COLO668 (cell line): ENCODE measurements around the gene TLR4.
A peak's percentile ranks its signal among the peaks of the same experiment; 100 is the strongest.

ENCODE experiments used
- DNase-seq: peaks from one replicate; lab custom pipeline; 2025; ENCODE audit not compliant: unreplicated experiment; lab: John Stamatoyannopoulos, UW

The TLR4 gene

DNA sequence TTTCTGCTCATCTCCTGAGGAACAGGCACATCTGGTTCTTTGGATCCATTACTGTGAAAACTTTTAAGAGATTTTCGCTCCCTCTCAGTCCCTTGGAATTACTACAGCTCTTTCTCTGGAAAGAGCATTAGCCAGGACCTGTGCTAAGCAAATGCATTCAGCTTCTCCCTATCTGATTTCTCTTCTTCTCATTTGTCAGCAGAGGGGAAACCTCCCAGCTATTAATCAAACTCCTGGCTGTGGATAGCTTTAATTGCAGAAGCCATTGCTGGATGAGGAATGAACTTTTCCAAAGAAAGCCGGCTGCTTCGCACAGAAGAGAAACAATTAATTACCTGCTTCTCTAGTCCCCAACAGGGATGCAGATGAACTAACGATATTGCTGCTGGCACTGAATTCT, 37.9 kb downstream of the TLR4 start:
- no peak for DNase-seq

DNA sequence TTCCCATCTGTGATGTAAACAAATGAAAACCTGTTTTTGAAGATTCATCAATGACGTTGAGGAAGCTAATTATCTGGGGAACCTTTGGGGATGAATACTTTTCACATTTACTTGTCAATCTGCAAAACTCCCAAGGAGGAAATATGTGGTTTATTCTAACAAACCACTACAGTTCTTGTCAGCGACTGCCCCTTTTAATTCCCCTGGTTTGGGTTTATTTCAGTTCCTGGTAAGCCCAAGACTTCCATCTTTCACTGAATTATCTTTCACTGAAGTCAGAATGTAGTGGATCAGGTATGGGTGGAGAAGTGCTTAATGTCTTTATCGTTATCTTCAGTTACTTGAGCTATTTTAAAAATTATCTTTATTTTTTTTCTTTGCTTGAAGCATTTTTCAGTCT, 40.2 kb downstream of the TLR4 start:
- no peak for DNase-seq

DNA sequence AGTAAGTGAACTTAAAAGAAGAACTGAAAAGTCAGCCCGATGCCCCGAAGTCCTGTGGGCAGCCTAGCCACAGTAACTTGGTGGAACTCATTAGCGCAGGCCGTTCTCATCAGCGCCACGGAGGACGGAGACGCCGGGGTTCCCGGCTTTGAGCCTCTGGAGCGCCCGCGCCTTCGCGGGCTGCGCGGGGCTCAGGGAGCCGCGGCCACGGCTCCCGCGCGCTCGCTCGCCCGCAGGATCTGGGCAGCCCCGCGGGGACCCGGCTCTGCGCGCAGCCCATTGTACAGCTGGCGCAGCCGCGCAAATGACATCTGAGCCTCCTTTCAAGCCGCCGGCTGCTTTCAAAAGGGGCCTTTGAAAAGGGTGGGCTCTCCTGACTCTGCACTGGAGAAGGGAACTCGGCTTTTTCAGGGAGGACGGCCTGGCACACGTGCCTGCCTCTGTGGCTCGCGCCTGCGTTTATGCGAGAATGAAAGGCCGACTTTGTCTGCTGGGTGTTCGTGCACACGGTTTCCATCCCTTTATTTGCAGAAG, 40.7 kb downstream of the TLR4 start:
- DNase-seq: peak; percentile 24

DNA sequence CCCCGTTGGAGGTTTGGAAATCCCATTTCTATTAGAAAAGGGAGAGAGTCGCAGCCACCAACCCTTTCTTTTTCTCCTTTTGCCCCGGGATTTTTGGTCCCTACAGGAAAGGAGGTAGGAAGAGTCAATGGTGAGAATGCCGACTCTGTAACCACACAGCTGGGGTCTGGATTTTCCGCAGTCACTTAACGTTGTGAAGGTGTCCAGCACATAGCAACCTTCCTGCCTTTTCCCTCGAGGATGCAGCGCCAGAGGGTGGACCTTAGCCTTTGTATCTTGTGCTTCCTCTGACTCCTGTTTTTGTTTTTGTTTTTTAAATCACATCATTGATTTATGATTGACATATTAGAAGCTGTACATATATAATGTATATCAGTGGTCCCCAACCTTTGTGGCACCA, 41.4 kb downstream of the TLR4 start:
- no peak for DNase-seq

DNA sequence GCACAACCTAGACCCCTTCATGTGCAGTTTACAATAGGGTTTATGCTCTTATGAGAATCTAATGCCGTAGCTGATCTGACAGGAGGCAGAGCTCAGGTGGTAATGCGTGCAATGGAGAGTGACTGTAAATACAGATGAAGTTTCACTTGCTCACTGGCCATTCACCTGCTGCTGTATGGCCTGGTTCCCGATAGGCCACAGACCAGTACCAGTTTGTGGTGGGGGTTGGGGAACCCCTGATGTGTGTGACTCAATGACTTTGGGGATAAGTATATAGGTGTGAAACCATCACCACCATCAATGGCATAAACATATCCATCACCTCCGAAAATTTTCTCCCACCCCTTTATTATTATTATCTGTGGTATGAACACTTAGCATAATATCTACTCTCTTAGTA, 42.1 kb downstream of the TLR4 start:
- peak; percentile 10 for DNase-seq

DNA sequence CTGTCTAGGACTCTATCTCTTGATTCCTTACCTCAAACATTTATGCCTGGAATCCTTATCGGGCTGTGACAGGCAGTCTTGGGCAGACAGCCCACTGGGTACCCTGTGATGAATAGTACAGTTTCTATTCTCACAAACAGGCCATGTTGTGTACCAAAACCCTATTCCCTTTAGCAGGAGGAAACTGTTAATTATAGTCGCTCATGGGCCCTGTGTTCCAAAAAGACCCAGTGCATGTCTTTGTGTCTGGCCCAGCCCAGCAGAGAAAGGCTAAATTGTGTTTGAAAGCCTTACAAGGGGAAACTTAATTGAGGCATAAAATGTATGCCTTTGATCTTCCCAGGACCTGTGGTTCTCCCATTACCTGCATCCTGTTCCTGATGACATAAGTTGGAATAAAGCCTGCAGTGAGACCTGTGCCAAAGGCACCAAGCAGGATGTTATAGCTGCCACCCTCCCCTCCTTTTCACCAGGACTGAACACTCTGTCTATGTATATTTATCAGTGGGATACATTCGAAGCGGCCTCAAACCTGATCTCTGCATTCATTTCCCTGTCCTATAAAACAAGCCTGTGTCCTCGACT, 43.3 kb downstream of the TLR4 start:
- no peak for DNase-seq

DNA sequence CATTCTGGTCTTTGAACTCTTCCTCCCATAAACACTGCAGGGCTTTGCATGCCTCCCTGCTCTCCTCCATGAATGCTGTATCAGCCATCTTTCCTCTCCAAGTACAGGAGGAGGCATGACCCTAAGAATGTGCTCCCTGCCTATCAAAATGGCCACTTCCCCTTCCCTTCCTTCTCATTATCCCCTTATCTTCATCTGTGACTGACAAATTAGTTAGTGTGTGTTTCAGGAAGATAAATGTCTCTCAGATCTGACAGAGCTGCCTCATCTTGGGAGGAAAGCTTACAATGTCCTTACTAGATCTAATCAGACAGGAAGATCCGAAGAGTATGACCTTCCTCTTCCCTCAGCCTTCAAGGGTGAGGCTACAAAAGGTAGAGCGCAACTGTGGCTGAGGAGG, 46.2 kb downstream of the TLR4 start:
- no peak for DNase-seq

DNA sequence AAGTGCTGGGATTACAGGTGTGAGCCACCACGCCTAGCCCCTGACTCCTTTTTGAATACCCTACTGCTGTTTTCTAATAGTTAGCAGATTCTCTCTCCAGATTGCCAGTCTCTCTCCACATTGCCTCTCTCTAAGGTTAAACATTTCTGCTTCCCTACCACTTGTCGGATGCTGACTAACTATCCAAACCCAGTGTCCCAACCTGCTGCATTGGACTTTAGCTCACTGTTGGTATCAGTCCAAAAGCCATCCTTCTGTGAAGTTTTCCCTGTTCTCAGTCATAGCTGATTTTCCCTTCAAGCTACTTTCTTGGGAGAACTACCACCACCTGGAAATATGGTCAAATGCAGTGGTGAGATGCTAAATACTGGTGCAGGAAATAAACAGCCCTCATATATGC, 48.7 kb downstream of the TLR4 start:
- DNase-seq: no peak

DNA sequence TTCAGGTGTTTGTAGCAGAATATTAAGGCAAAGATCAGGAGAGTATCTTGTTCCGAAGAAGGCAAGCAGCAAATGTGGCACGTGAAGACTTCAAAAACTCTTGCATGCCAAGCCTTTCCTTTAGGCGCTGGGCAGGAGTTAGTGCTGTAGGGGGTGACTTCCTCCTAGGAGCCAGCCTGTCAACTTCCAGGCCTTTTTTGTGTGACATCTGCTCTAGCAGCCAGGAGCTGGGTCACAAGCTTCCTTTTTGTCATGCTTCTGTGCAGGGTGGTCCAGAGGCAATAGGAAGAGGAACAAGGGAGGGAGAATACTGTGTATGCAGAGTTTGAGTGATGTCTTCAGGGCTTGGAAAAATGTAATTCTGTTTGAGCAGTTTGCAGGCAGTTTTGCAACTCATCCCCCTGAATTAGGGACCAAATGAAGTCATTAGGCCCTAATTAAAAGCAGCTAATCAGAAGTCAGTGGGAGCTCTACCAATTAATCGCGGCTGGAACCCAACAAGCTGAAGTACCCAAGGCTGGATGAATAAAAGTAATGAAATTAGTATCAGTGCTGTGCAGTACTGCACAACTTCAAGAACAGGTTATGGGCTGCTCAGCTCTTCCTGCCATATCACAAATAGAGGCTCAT, 53.5 kb downstream of the TLR4 start:
- no peak for DNase-seq

DNA sequence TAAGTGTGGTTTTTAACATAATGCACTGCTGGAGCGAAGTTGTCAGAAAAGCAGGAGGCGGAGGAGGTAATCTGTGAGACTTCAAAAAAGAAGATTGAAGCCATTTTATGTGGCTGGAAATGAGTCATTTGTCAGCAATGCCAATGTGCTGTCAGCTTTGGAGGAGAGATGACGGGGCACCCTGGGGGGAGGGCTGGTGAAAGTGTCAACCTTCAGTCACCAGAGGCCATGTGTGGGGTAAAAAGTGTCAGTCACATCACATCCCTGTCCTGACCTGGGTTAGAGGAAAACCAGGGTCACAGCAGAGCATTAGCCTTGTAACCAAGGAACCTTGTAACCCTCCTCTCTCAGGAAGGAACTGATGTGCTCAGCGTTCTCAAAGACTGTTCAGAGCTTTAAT, 59.1 kb downstream of the TLR4 start:
- DNase-seq: no peak

DNA sequence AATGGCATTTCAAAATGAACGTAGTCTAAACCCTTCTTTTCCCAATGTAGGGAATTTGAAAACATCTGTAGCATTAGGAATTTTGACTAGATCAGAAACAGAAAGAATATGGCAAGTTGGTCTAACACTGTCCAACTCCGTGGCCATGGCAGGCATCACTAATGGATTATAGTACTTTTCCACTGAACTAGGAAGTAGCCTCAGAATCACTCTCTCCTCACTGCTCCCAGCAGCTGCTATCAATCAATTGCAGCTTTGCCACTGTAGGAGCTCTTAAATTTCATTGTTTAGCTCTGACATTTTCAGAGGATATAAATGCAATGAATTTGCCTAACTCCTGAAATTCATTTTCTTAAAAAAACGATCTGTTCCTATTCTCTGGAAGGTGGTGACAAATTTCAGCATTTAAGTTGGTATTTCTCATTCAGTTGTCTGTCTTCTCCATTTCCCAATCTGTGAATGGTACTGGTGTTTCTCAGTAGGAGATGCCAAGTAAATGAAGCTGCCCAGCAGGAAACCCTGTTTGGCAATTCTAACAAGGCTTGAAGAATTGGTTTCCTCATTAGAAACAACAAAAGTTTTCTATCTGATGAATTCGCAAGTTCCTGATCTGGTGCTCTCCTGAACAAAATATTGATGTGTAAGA, 64.7 kb downstream of the TLR4 start:
- DNase-seq: no peak

DNA sequence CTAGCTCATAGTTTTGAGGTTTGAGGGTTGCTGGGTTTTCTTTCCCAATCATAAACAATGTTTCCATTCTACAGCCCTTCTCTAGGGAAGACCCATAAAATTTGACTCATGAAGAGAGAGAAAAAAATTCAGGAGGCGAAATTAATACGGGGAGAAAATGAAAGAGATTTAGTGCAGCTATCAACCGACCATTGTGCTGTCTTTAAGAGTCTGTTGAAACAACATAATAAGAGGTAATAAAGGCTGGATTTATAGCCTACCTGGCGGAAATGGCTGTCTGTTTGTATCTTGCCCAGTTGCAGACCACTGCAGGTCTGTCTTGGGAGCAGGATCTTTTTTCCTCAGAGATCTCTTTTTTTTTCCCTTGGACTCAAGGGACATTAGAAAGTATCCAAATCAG, 66.9 kb downstream of the TLR4 start:
- no peak for DNase-seq

DNA sequence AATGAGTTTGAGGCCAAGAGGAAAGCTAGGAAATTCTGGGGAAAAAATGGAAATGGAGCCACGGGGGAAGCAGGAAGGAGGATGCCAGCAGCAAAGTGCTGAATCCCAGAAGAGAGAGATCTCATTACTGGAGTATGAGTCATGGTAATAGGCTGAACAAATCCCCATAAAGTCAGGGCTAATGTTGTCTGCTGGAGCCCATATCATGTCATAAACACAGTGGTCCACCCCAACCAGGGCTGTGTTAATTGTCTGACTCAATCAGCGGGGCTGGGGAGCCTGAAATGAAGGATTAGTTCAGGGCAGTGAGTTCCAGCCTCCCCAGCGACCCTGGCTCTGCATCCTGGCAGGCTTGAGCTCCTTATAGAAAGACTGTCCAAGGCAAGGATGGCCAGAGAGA, 68.8 kb downstream of the TLR4 start:
- DNase-seq: peak; percentile 17
